Right atrium auricular region (tissue), 2 donors: Measurements from ENCODE around the gene TRAM2. TPM values are rescaled to one million over a fixed set of nuclear protein-coding genes. Genes with fewer than 3 reads are reported as not detected.

ENCODE experiments used
- DNase-seq: peaks from one replicate; pipeline ENCODE4 v3.0.0-alpha.2; 2019; ENCODE audit warnings: low spot score
- H3K27ac ChIP-seq, 2 donors: fragments of 200-600 bp; sonication (generic); 1 replicate in 1 of 2; 2 replicates in 1 of 2; pipeline ENCODE4 v1.5.1; 2016 to 2019
- H3K27me3 ChIP-seq, 2 donors: fragments of 200-600 bp; sonication (generic); one replicate each; pipeline versions ENCODE4 v1.5.1 to v1.6.0; 2017 to 2019
- H3K36me3 ChIP-seq: fragments of 200-600 bp; sonication (generic); one replicate; pipeline ENCODE4 v1.5.1; 2016
- H3K4me1 ChIP-seq, 2 donors: fragments of 200-600 bp; sonication (generic); one replicate each; pipeline versions ENCODE4 v1.5.1 to v1.6.0; 2017 to 2019
- H3K4me3 ChIP-seq, 2 donors: fragments of 200-600 bp; sonication (generic); 1 replicate in 1 of 2; 2 replicates in 1 of 2; pipeline ENCODE4 v1.5.1; 2017 to 2019; ENCODE audit warnings: mild to moderate bottlenecking in 1 of 2, moderate library complexity in 1 of 2
- H3K9me3 ChIP-seq, 2 donors: fragments of 200-600 bp; sonication (generic); one replicate each; pipeline ENCODE4 v1.5.1; 2019
- total RNA-seq, 2 donors: library from RNA; depleted of rRNA; stranded (reverse); fragments of >200 nt; gene quantifications; one replicate each; pipeline ENCODE4 v1.1.0, GENCODE V29; 2016
- TF ChIP-seq, protein P1 (sequence below), 2 donors: fragments of 200-600 bp; sonication (generic); IDR thresholded peaks; one replicate each; pipeline ENCODE4 v1.5.1; 2019; ENCODE audit warnings: antibody characterized with exemption in 2 of 2

The TRAM2 gene
- total RNA-seq, 2 donors from 2014 or later: 10.3 to 15.9 TPM

DNA sequence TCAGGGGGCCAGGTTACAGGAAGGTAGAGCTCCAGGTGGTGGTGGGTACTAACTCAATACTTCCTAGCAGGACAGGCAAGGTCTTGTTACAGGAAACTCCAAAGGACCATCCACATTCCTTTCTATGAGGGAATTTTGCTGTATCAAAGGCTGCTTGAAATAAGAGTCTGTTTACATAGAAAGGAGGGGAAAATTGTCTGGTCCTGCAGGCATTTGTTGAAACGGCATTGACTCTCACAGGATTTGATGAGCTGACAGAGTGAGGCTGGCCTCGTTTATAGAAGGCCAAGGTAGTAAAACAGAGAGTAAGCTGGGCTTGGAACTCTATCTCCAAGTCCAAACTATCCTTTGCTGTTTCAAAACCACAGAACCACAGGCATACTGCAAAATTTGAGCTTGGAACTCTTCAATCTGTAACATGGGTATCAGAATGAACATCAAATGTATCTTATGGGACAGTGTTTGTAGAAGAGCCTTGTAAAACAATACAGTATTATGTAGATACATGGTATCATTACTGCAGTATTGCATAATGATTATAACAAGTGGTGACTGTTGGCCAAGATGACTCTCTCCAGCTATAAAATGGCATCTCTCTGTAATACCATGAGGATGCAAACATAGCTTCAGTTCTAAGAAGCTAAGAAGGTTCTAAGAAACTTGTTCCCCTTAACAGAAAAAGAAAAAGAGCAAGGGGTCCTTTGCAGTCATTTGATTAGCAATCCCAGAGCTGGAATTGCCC lies 61.5 kb downstream of the TRAM2 start:
- peaks cover 0 to 78% of the 10 kb centered on the region in 2 donors for H3K4me1 ChIP-seq

DNA sequence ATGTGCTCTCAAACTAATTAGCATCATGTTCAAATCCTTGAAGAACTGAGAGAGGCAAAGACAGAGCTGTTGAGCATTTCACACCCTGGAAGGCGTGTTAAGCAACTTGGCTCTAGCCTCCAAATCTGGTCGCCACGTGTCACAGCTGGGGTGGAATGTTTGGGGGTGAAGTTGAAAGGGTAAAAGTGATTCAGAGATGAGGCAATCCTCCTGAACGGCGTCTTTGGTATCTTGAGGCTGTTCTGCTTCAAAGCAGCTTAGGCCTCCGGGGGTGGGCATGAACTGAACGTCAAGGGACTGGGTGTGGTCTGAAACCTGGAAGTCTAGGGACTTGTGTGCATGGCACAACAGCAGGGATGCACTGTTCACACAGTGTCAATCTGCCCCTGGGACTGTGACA lies 62.3 kb downstream of the TRAM2 start:
- peaks cover 0 to 83% of the 10 kb centered on the region in 2 donors for H3K4me1 ChIP-seq
- H3K36me3 ChIP-seq: peaks cover 26% of the 10 kb centered on the region
- no peaks in the 10 kb centered on the region for H3K27me3 ChIP-seq
- peak; percentile 87 for DNase-seq
- peak overlapping the region; percentile 76 to 84 for H3K27ac ChIP-seq
- no peak overlapping the region for H3K4me3 ChIP-seq
- no peaks in the 10 kb centered on the region for H3K9me3 ChIP-seq
- TF ChIP-seq, protein P1, sequence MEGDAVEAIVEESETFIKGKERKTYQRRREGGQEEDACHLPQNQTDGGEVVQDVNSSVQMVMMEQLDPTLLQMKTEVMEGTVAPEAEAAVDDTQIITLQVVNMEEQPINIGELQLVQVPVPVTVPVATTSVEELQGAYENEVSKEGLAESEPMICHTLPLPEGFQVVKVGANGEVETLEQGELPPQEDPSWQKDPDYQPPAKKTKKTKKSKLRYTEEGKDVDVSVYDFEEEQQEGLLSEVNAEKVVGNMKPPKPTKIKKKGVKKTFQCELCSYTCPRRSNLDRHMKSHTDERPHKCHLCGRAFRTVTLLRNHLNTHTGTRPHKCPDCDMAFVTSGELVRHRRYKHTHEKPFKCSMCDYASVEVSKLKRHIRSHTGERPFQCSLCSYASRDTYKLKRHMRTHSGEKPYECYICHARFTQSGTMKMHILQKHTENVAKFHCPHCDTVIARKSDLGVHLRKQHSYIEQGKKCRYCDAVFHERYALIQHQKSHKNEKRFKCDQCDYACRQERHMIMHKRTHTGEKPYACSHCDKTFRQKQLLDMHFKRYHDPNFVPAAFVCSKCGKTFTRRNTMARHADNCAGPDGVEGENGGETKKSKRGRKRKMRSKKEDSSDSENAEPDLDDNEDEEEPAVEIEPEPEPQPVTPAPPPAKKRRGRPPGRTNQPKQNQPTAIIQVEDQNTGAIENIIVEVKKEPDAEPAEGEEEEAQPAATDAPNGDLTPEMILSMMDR (IDR thresholded peaks at IDR 0.05): no peak

More for the DNA sequence above, 61.5 kb downstream of the TRAM2 start:
- H3K4me3 ChIP-seq: no peak overlapping the region
- peaks cover 17% of the 10 kb centered on the region for H3K36me3 ChIP-seq
- TF ChIP-seq, protein P1 (IDR thresholded peaks at IDR 0.05): no peak
- DNase-seq: no peak
- no peaks in the 10 kb centered on the region for H3K27me3 ChIP-seq
- no peaks in the 10 kb centered on the region for H3K9me3 ChIP-seq
- H3K27ac ChIP-seq: peak overlapping the region; percentile 76 to 84

DNA sequence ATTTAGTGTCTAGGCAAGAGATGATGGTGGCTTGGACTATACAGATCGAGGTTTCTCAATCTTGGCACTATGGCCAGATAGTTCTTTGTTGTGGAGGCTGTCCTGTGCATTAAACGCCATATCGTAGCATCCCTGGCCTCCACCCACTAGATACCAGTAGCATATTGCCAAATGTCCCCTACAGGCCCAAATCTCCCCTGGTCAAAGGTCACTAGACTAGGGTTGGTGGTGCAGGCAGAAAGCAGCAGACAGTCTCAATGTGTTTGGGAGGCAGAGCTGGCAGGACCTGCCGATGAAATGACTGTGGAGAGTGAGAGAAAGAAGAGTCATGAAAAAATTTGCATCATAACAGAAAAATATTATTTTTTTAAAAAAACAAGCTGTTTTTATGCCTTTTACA lies 63.0 kb downstream of the TRAM2 start:
- H3K27ac ChIP-seq: peak overlapping the region; percentile 76 to 84
- H3K9me3 ChIP-seq: no peaks in the 10 kb centered on the region
- H3K4me3 ChIP-seq: no peak overlapping the region
- TF ChIP-seq, protein P1 (IDR thresholded peaks at IDR 0.05): no peak
- H3K4me1 ChIP-seq: peaks cover 0 to 80% of the 10 kb centered on the region in 2 donors
- H3K36me3 ChIP-seq: peaks cover 32% of the 10 kb centered on the region
- H3K27me3 ChIP-seq: no peaks in the 10 kb centered on the region
- no peak for DNase-seq

DNA sequence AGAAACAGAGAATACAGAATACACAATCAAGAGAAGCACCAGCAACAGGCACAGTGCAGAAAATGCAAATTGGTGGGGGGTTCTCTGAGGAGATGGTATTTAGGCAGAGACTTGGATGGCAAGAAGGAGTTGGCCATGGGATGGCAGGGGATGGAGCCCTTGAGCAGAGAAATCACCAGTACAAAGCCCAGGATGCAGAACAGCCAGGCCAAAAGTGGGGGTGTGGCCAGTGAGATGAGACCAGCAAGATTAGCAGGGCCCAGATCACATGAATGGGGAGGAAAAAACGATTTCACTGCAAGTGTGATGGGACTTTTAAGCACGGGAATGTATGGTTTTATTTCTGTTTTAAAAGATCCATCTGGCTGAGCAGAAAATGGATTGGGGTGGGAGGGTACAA lies 63.4 kb downstream of the TRAM2 start:
- DNase-seq: no peak
- TF ChIP-seq, protein P1 (IDR thresholded peaks at IDR 0.05): no peak
- H3K4me1 ChIP-seq: peaks cover 0 to 76% of the 10 kb centered on the region in 2 donors
- no peak overlapping the region for H3K4me3 ChIP-seq
- peaks cover 37% of the 10 kb centered on the region for H3K36me3 ChIP-seq
- no peaks in the 10 kb centered on the region for H3K9me3 ChIP-seq
- peak overlapping the region; percentile 76 to 84 for H3K27ac ChIP-seq
- H3K27me3 ChIP-seq: no peaks in the 10 kb centered on the region

DNA sequence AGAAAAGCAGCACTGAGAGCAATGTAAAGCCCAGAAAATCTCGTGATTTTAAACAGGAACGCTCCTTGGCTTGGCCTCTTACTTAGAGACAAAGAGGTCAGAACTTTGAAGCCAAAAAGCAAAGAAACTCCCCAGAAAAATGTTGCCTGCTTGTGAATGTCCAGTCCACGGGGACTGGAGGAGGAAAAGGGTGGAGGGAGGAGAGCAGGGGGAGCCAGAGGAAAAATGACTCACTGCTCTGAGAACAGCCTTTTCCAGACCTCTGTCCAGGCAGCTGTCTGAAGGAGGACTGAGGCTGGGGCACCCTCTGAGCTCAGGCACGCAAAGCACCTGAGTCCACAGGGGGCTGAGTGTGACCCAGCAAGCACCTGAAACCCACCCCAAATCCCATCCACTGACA lies 64.7 kb downstream of the TRAM2 start:
- Histone ChIP-seq H3K4me3 (no peak overlapping the region), H3K4me1 (peaks cover 0 to 72% of the 10 kb centered on the region in 2 donors), H3K27ac (peak overlapping the region; percentile 76 to 84), H3K36me3 (peaks cover 49% of the 10 kb centered on the region), H3K9me3 (no peaks in the 10 kb centered on the region), H3K27me3 (no peaks in the 10 kb centered on the region)
- peak; percentile 80 for DNase-seq
- TF ChIP-seq, protein P1 (IDR thresholded peaks at IDR 0.05): no peak
